PC-3 (cell line): ENCODE data around the gene TMEM18. TPM values are rescaled to one million over a fixed set of nuclear protein-coding genes. Genes with fewer than 3 reads are reported as not detected.

Experiments used
- ATAC-seq: fragments of 200-7000 bp; cut with Tn5 transposase; 2 replicates; pipeline ENCODE4 v1.9.1; 2020; ENCODE audit warnings: mild to moderate bottlenecking, moderate library complexity
- BruUV-seq: library from RNA; stranded (reverse); fragments of 400-500 nt; replicated peaks from 2 replicates; lab custom pipeline; 2021; lab: Mats Ljungman, UMichigan
- CTCF ChIA-PET: fragments of 300-600 bp; sonication (Branson Sonifier 250); formaldehyde crosslinking; loops from one replicate; lab custom pipeline; 2022; ENCODE audit warnings: antibody characterized with exemption; lab: Charles Lee
- POLR2A ChIA-PET: fragments of 300-600 bp; sonication (Branson Sonifier 250); formaldehyde crosslinking; loops from one replicate; lab custom pipeline; 2022; ENCODE audit warnings: antibody characterized with exemption; ENCODE audit not compliant: unreplicated experiment; lab: Charles Lee
- DNase-seq: peaks from one replicate; pipeline ENCODE4 v3.0.0-alpha.2; 2015
- H2AFZ ChIP-seq: fragments of 300-600 bp; sonication (generic); 2 replicates; pipeline ENCODE4 v1.6.0; 2016; ENCODE audit warnings: antibody characterized with exemption, low read length
- H3F3A ChIP-seq: fragments of 300-600 bp; sonication (generic); one replicate; pipeline ENCODE4 v1.6.0; 2017; ENCODE audit warnings: antibody characterized with exemption, low read length, control low read depth, mild to moderate bottlenecking; ENCODE audit not compliant: unreplicated experiment
- H3K27ac ChIP-seq: fragments of 300-600 bp; sonication (generic); 2 replicates; pipeline ENCODE4 v1.5.1; 2016; ENCODE audit warnings: mild to moderate bottlenecking, low read length
- H3K27me3 ChIP-seq: fragments of 300-600 bp; sonication (generic); 2 replicates; pipeline ENCODE4 v1.6.1; 2016; ENCODE audit warnings: low read length, mixed read lengths
- H3K36me3 ChIP-seq: fragments of 300-600 bp; sonication (generic); 2 replicates; pipeline ENCODE4 v1.6.1; 2016; ENCODE audit warnings: low read depth, mixed run types, low read length, mixed read lengths
- H3K4me1 ChIP-seq: fragments of 300-600 bp; sonication (generic); 2 replicates; pipeline ENCODE4 v1.5.1; 2016; ENCODE audit warnings: low read length; ENCODE audit not compliant: insufficient read depth
- H3K4me2 ChIP-seq: fragments of 300-600 bp; sonication (generic); 2 replicates; pipeline ENCODE4 v1.6.0; 2016; ENCODE audit warnings: low read length
- H3K4me3 ChIP-seq: fragments of 300-600 bp; sonication (generic); 2 replicates; pipeline ENCODE4 v1.5.1; 2016; ENCODE audit warnings: mild to moderate bottlenecking, low read length, mixed read lengths
- H3K79me2 ChIP-seq: fragments of 300-600 bp; sonication (generic); 2 replicates; pipeline ENCODE4 v1.6.1; 2017; ENCODE audit warnings: low read length, mixed read lengths
- H3K9ac ChIP-seq: fragments of 300-600 bp; sonication (generic); 2 replicates; pipeline ENCODE4 v1.6.0; 2016; ENCODE audit warnings: mild to moderate bottlenecking, low read length
- H3K9me2 ChIP-seq: fragments of 300-600 bp; sonication (generic); replicated peaks from 2 replicates; pipeline ENCODE4 v1.6.1; 2016; ENCODE audit warnings: mixed run types, low read length, mixed read lengths
- H3K9me3 ChIP-seq: fragments of 300-600 bp; sonication (generic); 2 replicates; pipeline ENCODE4 v1.6.1; 2016; ENCODE audit warnings: low read length, mixed read lengths
- H4K20me1 ChIP-seq: fragments of 300-600 bp; sonication (generic); 2 replicates; pipeline ENCODE4 v1.6.1; 2016; ENCODE audit warnings: low read length, mixed read lengths
- EZH2 ChIP-seq: fragments of 300-600 bp; sonication (generic); IDR thresholded peaks from one replicate; pipeline ENCODE4 v1.6.1; 2017; ENCODE audit warnings: antibody characterized with exemption, mild to moderate bottlenecking, low read length; ENCODE audit not compliant: unreplicated experiment
- EZH2phosphoT487 ChIP-seq: fragments of 300-600 bp; sonication (generic); IDR thresholded peaks from 2 replicates; pipeline ENCODE4 v1.6.1; 2018; ENCODE audit warnings: mild to moderate bottlenecking, antibody characterized with exemption, low read length, borderline replicate concordance
- intact Hi-C: fragments of 100-400 bp; cut with micrococcal nuclease; formaldehyde crosslinking; loops from 2 replicates; pipeline ENCODE4 v1.9.0; 2023
- total RNA-seq: library from RNA; depleted of rRNA; stranded (reverse); fragments of >200 nt; gene quantifications from 2 replicates; pipeline ENCODE4 v1.2.3, GENCODE V29; 2014
- TF ChIP-seq, protein P1 (sequence below): fragments of 300-600 bp; sonication (generic); conservative IDR thresholded peaks from 2 replicates; pipeline ENCODE4 v1.5.1; 2017; ENCODE audit warnings: antibody characterized with exemption, low read depth, mild to moderate bottlenecking, low read length

TMEM18 gene
- total RNA-seq, 1 experiment from 2014 or later: 25.5 TPM

DNA sequence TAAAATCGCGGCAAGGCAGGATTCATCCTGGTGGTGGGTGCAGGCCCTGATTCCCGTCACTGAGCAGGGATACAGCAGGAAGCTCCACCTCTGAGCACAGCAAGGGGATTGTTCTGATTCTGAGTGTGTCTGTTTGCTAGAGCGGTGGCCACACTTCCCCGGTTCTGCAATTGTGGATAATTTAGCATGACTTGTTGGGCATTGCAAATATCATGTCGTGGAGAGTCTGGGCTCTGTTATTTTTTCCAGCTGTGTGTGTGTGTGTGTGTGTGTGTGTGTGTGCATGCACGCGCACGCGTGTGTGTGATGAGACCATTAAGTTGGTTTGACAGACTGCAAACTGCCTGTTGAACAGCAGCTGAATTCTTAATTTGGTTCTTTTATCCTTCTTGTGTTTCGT lies 4.1 kb upstream of the TMEM18 start:
- intact Hi-C loops: no loop called here
- POLR2A ChIA-PET: no interaction called here
- Histone ChIP-seq H4K20me1 (no peaks in the 10 kb centered on the region), H3F3A (no peaks in the 10 kb centered on the region), H3K36me3 (no peaks in the 10 kb centered on the region), H3K27me3 (no peaks in the 10 kb centered on the region), H3K4me2 (no peak overlapping the region), H3K79me2 (peaks cover 5% of the 10 kb centered on the region), H3K4me1 (peaks cover 5% of the 10 kb centered on the region; the same call in 1 of the 2 replicates), H3K9ac (no peak overlapping the region), H3K9me3 (peaks cover 4% of the 10 kb centered on the region; the same call in 1 of the 2 replicates), H3K27ac (no peak overlapping the region), H3K4me3 (no peak overlapping the region), H2AFZ (no peak overlapping the region), H3K9me2 (no peaks in the 10 kb centered on the region)
- BruUV-seq: no TSS peak
- CTCF ChIA-PET: no interaction called here
- no peak for TF ChIP-seq EZH2
- TF ChIP-seq EZH2phosphoT487: no peak
- TF ChIP-seq, protein P1, sequence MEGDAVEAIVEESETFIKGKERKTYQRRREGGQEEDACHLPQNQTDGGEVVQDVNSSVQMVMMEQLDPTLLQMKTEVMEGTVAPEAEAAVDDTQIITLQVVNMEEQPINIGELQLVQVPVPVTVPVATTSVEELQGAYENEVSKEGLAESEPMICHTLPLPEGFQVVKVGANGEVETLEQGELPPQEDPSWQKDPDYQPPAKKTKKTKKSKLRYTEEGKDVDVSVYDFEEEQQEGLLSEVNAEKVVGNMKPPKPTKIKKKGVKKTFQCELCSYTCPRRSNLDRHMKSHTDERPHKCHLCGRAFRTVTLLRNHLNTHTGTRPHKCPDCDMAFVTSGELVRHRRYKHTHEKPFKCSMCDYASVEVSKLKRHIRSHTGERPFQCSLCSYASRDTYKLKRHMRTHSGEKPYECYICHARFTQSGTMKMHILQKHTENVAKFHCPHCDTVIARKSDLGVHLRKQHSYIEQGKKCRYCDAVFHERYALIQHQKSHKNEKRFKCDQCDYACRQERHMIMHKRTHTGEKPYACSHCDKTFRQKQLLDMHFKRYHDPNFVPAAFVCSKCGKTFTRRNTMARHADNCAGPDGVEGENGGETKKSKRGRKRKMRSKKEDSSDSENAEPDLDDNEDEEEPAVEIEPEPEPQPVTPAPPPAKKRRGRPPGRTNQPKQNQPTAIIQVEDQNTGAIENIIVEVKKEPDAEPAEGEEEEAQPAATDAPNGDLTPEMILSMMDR: no peak
- DNase-seq (no peak), ATAC-seq (no peak)

DNA sequence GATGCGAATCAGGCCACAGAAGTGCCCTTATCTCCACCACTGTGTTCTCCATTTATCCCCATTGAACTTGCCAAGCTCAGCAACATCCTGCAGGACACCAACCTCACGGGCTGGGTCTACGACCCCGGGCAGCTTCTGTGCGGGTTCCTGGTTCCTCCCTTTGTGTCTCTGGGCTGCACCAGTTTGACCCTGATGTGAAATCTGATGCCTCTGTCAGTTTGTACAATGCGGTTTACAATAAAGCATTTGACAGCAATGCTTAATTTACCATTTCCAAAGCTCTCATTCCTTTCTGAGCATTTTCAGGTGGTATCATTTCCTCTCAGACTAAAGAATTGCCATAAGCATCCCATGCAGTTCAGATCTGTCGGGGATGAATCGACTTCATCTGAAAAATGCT lies 3.3 kb upstream of the TMEM18 start:
- peaks cover 14% of the 10 kb centered on the region for H3K4me1 ChIP-seq
- H3K36me3 ChIP-seq: peaks cover 2% of the 10 kb centered on the region; the same call in 1 of the 2 replicates
- H3K4me2 ChIP-seq: no peak overlapping the region
- peaks cover 4% of the 10 kb centered on the region; the same call in 1 of the 2 replicates for H3K9me3 ChIP-seq
- H3K9me2 ChIP-seq: no peaks in the 10 kb centered on the region
- BruUV-seq: no TSS peak
- no peak for TF ChIP-seq EZH2phosphoT487
- H3F3A ChIP-seq: no peaks in the 10 kb centered on the region
- no peak for DNase-seq
- H3K9ac ChIP-seq: no peak overlapping the region
- intact Hi-C loops: no loop called here
- H3K27ac ChIP-seq: no peak overlapping the region
- no peak for ATAC-seq
- CTCF ChIA-PET: no interaction called here
- no peak overlapping the region for H2AFZ ChIP-seq
- POLR2A ChIA-PET: no interaction called here
- peaks cover 13% of the 10 kb centered on the region for H3K79me2 ChIP-seq
- H3K27me3 ChIP-seq: no peaks in the 10 kb centered on the region
- peaks cover 4% of the 10 kb centered on the region; the same call in 1 of the 2 replicates for H4K20me1 ChIP-seq
- H3K4me3 ChIP-seq: no peak overlapping the region

DNA sequence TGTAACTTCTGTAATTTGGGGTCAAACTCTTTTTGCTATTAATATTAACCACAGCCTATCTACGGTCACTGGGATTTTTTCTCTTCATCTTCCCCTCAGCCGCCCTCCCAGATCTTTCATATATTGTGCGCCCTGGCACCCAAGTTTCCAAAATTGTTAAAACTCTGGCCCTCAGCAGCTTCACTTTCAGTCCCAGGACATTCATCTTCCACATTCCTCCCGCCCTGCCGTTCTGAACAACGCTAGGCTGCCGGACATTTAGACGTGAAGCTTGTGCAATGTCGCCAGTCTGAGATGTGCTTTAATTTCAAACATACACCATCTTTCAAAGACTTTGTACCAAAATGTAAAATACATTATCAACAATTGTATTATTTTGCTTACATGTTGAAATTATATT lies 1.8 kb upstream of the TMEM18 start:
- intact Hi-C loops: loop anchor here (10.0 kb wide), 2 partner anchors 414 to 1056 kb away; partner anchors contain the start of genes ACP1 and SH3YL1
- Histone ChIP-seq H3K27ac (no peak overlapping the region), H3K79me2 (peaks cover 28% of the 10 kb centered on the region), H3K36me3 (peaks cover 9% of the 10 kb centered on the region), H4K20me1 (peaks cover 18% of the 10 kb centered on the region; the same call in 1 of the 2 replicates), H3K9me2 (no peaks in the 10 kb centered on the region), H3K4me2 (no peak overlapping the region), H3K9ac (no peak overlapping the region), H3F3A (peaks cover 12% of the 10 kb centered on the region), H3K4me1 (peaks cover 29% of the 10 kb centered on the region), H3K4me3 (no peak overlapping the region), H3K27me3 (no peaks in the 10 kb centered on the region), H2AFZ (no peak overlapping the region), H3K9me3 (no peaks in the 10 kb centered on the region)
- TF ChIP-seq EZH2phosphoT487 (no peak), EZH2 (no peak)
- TF ChIP-seq, protein P1: no peak
- no peak for ATAC-seq
- no peak for DNase-seq
- BruUV-seq: no TSS peak
- POLR2A ChIA-PET: no interaction called here
- CTCF ChIA-PET: no interaction called here
